Measurements from ENCODE around the gene HDAC10.

The HDAC10 gene

GRCh38 chr22:50244420-50245213 is 6.4 kb downstream of the HDAC10 start, which contains the start of gene TUBGCP6:
TSS of gene TUBGCP6 (minus strand) at chr22:50245023. CDS start at chr22:50244459, 564 bp downstream.
- Histone ChIP-seq H3K4me3 (peak within 1 kb of the TSS; percentile 90), H3K27ac (peak within 1 kb of the TSS; percentile 84; the same call in 1 of the 2 replicates), H3K9ac (ENCODE audit: insufficient read length) (peak within 1 kb of the TSS; percentile 87), H3K9me3 (ENCODE audit: low read depth, low read length) (no peaks in the 10 kb centered on the region), H3K36me3 (ENCODE audit: insufficient read depth, low read length) (no peaks in the 10 kb centered on the region; the same call in 1 of the 2 replicates)
- DNase-seq (ENCODE audit: low read depth, low spot score): no peak
- TF ChIP-seq FOXP2 (optimal IDR thresholded peaks at IDR 0.05; ENCODE audit: control extremely low read depth, extremely low read length, insufficient read depth) (no peak), POLR2AphosphoS5 (IDR thresholded peaks at IDR 0.05; ENCODE audit: borderline replicate concordance, low read depth, low read length) (peak; percentile 93), EZH2 (IDR thresholded peaks at IDR 0.05) (no peak)

- Histone ChIP-seq H3K9ac (ENCODE audit: insufficient read length) (peak overlapping the region; percentile 87), H3K9me3 (ENCODE audit: low read depth, low read length) (no peaks in the 10 kb centered on the region), H3K27ac (no peak overlapping the region), H3K4me3 (peak overlapping the region; percentile 90), H3K36me3 (ENCODE audit: insufficient read depth, low read length) (no peaks in the 10 kb centered on the region; the same call in 1 of the 2 replicates)
- TF ChIP-seq FOXP2 (optimal IDR thresholded peaks at IDR 0.05; ENCODE audit: control extremely low read depth, extremely low read length, insufficient read depth) (no peak), POLR2AphosphoS5 (IDR thresholded peaks at IDR 0.05; ENCODE audit: borderline replicate concordance, low read depth, low read length) (no peak), EZH2 (IDR thresholded peaks at IDR 0.05) (no peak)
- DNase-seq (ENCODE audit: low read depth, low spot score): no peak
These were observed 7.2 kb downstream of the HDAC10 start for GRCh38 chr22:50243685-50244419.

- TF ChIP-seq POLR2AphosphoS5 (IDR thresholded peaks at IDR 0.05; ENCODE audit: borderline replicate concordance, low read depth, low read length): no peak
- no peak for TF ChIP-seq FOXP2 (optimal IDR thresholded peaks at IDR 0.05; ENCODE audit: control extremely low read depth, extremely low read length, insufficient read depth)
- H3K36me3 ChIP-seq (ENCODE audit: insufficient read depth, low read length): no peaks in the 10 kb centered on the region; the same call in 1 of the 2 replicates
- peak overlapping the region; percentile 62 for H3K9ac ChIP-seq (ENCODE audit: insufficient read length)
- no peaks in the 10 kb centered on the region for H3K9me3 ChIP-seq (ENCODE audit: low read depth, low read length)
- DNase-seq (ENCODE audit: low read depth, low spot score): no peak
- peak overlapping the region; percentile 90 for H3K4me3 ChIP-seq
- H3K27ac ChIP-seq: no peak overlapping the region
These were observed 8.6 kb downstream of the HDAC10 start for GRCh38 chr22:50242406-50242949.

GRCh38 chr22:50238755-50239154 is 12.3 kb downstream of the HDAC10 start:
- Histone ChIP-seq H3K36me3 (ENCODE audit: insufficient read depth, low read length) (no peaks in the 10 kb centered on the region; the same call in 1 of the 2 replicates), H3K9me3 (ENCODE audit: low read depth, low read length) (no peaks in the 10 kb centered on the region), H3K27ac (no peak overlapping the region), H3K4me3 (no peak overlapping the region), H3K9ac (ENCODE audit: insufficient read length) (no peak overlapping the region)
- TF ChIP-seq POLR2AphosphoS5 (IDR thresholded peaks at IDR 0.05; ENCODE audit: borderline replicate concordance, low read depth, low read length): no peak
- no peak for TF ChIP-seq FOXP2 (optimal IDR thresholded peaks at IDR 0.05; ENCODE audit: control extremely low read depth, extremely low read length, insufficient read depth)
- TF ChIP-seq EZH2 (IDR thresholded peaks at IDR 0.05): no peak
- no peak for DNase-seq (ENCODE audit: low read depth, low spot score)

- TF ChIP-seq EZH2 (IDR thresholded peaks at IDR 0.05) (no peak), POLR2AphosphoS5 (IDR thresholded peaks at IDR 0.05; ENCODE audit: borderline replicate concordance, low read depth, low read length) (no peak), FOXP2 (optimal IDR thresholded peaks at IDR 0.05; ENCODE audit: control extremely low read depth, extremely low read length, insufficient read depth) (no peak)
- Histone ChIP-seq H3K36me3 (ENCODE audit: insufficient read depth, low read length) (no peaks in the 10 kb centered on the region; the same call in 1 of the 2 replicates), H3K27ac (no peak overlapping the region), H3K9ac (ENCODE audit: insufficient read length) (no peak overlapping the region), H3K9me3 (ENCODE audit: low read depth, low read length) (no peaks in the 10 kb centered on the region), H3K4me3 (no peak overlapping the region)
- no peak for DNase-seq (ENCODE audit: low read depth, low spot score)
These were observed 14.2 kb downstream of the HDAC10 start for GRCh38 chr22:50236731-50237409.

- Histone ChIP-seq H3K36me3 (ENCODE audit: insufficient read depth, low read length) (no peaks in the 10 kb centered on the region), H3K9me3 (ENCODE audit: low read depth, low read length) (no peaks in the 10 kb centered on the region), H3K4me3 (no peak overlapping the region), H3K27ac (no peak overlapping the region), H3K9ac (ENCODE audit: insufficient read length) (no peak overlapping the region)
- no peak for DNase-seq (ENCODE audit: low read depth, low spot score)
- TF ChIP-seq POLR2AphosphoS5 (IDR thresholded peaks at IDR 0.05; ENCODE audit: borderline replicate concordance, low read depth, low read length): no peak
- no peak for TF ChIP-seq EZH2 (IDR thresholded peaks at IDR 0.05)
- TF ChIP-seq FOXP2 (optimal IDR thresholded peaks at IDR 0.05; ENCODE audit: control extremely low read depth, extremely low read length, insufficient read depth): no peak
These were observed 17.8 kb downstream of the HDAC10 start for GRCh38 chr22:50233223-50233622.

GRCh38 chr22:50232481-50233151 is 18.4 kb downstream of the HDAC10 start:
- H3K27ac ChIP-seq: no peak overlapping the region
- H3K4me3 ChIP-seq: no peak overlapping the region
- H3K36me3 ChIP-seq (ENCODE audit: insufficient read depth, low read length): no peaks in the 10 kb centered on the region
- no peak for TF ChIP-seq POLR2AphosphoS5 (IDR thresholded peaks at IDR 0.05; ENCODE audit: borderline replicate concordance, low read depth, low read length)
- no peak for TF ChIP-seq FOXP2 (optimal IDR thresholded peaks at IDR 0.05; ENCODE audit: control extremely low read depth, extremely low read length, insufficient read depth)
- TF ChIP-seq EZH2 (IDR thresholded peaks at IDR 0.05): no peak
- no peak for DNase-seq (ENCODE audit: low read depth, low spot score)
- no peaks in the 10 kb centered on the region for H3K9me3 ChIP-seq (ENCODE audit: low read depth, low read length)
- H3K9ac ChIP-seq (ENCODE audit: insufficient read length): no peak overlapping the region
